Activated naive CD4-positive, alpha-beta T cell (primary cell): ENCODE data around the gene HAGHL.
"Not testable (repeated sequence)": the region's sequence is repeated elsewhere in the genome, so short reads cannot be mapped to it uniquely, and the experiment has no call there.

Experiments used
- DNase-seq, 4 experiments: peaks; one replicate each; lab custom pipeline; 2025; lab: John Stamatoyannopoulos, UW

HAGHL gene

DNA sequence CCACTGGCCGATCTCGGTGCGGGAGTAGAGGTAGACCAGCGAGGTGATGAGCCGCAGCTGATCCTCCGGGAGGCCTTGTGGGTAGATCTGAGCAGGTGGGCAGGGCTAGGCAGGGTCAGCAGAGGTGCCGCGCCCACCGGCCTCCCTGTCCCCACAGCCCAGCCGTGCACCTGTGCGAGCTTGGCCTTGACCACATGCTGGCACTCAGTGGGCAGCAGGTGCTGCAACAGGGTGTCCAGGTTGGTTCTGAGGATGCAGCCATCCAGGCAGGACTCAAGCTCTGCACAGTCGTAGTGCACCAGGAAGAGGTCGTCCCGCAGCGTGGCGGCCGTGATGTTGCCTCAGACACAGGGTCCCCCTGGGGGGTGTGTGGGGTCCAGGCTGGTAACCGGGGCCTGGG lies 46.1 kb downstream of the HAGHL start:
- no peak for DNase-seq

DNA sequence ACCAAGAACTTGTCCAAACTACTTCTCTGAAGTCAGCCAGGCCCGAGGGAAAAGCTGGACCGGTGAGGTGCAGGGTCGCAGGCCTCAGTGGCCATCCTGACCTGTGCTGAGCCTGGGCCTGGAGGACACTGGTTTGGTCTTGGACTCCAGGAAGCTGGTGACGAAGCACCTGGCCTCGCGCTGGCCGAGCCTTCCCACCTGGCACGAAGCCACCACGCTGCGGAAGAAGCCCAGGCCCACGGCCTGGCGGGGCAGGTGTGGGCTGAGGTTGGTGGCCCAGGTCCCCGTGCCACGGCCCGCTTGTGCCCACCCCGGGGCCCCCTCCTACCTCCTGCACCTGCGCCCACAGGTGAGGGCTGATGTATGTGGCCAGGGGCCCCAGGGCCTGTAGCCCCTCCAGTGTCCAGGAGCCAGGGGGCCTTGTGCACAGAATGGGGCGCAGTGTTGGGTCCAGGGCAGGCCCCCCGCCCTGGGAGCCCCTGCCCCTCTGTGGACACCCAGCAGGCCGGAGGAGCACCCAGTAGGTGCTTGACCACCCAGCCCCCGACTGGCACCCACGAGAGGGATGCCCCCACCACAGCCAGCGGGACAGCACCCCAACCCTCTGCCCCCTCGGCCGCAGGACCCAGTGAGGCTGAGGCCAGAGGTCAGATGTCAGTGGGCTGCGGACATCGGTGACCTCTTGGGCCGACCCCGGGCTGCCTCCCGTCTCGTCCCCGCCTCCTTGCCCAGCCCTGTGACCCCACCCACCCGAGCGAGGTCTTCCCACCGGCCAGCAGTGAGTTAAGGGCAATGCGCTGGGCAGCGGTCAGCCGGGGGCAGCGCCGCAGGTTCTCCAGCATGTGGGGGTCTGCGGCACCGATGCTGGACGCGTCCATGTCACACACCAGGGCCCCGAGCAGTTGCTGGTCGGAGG lies 47.4 kb downstream of the HAGHL start:
- no peak for DNase-seq

DNA sequence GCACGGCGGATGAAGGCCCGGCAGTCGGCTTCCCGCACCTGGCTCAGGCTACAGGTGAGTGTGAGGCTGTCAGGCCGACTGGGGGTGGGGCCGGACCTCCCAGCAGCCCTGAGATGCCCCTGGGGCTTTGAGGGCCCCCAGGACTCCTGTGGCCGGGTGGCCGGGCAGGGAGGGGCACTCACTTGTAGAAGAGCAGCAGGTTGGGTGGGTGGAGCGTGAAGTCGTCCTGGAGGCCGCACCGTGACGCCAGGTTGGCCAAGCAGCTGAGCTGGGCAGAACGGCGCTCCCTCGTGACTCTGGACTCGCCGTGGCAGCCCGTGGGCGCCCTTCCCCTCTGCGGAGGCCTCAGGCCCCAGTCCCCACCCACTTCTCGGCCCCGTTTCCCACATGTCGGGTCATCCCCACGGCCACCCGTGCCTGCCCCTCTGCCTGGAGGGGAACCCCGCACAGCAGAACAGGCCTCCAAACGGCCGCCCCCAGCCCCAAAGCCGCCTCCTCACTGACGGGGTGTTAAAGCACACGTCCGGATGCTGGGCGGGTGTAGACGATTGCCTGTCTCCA lies 48.4 kb downstream of the HAGHL start:
- no peak for DNase-seq

DNA sequence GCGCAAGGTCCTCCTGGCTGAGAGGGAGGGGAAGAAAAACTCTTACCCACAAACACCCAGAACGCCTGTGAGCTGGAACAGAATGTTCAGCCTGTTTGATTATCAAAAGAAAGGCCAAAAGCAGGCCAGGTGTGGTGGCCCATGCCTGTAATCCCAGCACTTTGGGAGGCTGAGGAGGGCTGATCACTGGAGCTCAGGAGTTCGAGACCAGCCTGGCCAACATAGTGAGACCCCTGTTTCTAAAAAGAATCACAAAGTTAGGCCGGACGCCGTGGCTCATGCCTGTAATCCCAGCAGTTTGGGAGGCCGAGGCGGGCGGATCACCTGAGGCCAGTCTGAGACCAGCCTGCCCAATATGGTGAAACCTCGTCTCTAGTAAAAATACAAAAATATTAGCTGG lies 49.4 kb downstream of the HAGHL start:
- DNase-seq, result not testable (repeated sequence)

DNA sequence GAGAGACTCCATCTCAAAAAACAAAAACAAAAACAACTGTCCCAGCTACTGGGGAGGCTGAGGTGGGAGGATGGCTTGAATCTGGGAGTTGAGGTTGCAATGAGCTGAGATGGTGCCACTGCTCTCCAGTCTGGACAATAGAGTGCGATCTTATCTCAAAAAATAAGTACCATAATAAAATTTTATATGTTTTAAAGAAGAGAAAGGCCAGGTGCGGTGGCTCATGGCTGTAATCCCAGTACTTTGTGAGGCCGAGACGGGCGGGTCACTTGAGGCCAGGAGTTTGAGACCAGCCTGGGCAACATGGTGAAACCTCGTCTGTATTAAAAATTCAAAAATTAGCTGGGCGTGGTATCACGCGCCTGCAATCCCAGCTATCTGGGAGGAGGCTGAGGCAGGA lies 49.9 kb downstream of the HAGHL start:
- DNase-seq, result no peak

DNA sequence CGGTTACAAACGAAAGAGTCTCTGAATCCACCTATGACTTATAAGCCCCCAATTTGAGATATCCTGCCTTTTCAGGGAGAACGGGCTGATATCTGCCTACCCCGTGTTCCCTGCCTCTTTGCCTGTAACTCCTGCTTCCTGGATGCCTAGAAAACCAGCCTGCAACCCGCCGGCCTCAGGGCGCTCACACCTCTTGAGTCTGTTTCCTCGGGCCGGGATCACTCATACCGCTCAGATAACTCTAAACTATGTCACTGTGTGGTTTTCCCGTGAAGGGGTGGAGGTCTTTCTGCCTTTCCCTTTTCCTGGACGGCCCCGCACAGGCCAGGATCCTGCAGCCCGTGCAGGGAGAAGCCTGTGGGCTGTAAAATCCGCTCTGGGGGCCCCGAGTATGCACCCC lies 50.9 kb downstream of the HAGHL start:
- DNase-seq, result no peak

DNA sequence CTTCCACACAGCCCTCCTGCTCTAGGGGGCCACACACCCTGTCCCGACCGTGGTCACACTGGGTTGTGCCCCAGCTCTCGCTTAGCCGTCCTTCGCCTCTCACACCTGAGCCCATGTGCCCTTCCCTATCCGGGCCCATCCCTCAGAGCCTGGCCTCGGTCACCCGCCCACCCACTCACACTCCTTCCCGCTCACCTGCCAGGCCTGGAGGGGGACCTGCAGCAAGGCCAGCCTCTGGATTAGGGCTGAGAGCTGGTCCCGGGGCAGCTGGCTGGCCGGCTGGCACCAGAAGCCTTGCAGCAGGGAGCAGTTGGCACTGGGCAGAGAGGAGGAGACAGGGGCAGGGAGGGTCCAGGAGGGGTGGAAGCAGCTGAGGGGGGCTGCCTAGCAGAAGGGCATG lies 51.5 kb downstream of the HAGHL start:
- no peak for DNase-seq

DNA sequence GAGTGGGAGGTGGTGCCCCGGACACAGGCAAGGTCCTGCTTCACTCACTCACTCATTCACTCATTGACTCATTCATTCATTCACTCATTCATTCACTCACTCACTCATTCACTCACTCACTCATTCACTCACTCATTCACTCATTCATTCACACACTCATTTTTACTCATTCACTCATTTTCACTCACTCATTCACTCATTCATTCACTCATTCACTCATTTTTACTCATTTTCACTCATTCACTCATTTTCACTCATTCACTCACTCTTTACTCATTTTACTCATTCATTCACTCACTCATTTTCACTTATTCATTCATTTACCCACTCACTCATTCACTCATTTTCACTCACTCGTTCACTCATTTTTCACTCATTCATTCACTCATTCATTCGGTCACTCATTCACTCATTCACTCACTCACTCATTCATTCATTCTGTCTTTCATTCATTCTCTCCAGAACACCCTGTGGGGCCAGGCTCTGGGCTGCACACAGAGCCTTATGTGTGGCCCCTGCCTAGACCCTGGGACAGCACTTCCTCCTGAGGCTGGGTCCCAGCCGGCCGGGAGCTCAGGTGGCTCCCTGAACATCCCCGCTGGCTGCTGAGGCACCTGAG lies 52.1 kb downstream of the HAGHL start:
- DNase-seq, result no peak
